ENCODE data around the gene RRP7A.

- TF ChIP-seq ATF2 (CRISPR knock-in tag; IDR thresholded peaks at IDR 0.05) (no peak), XRCC5 (optimal IDR thresholded peaks at IDR 0.05; ENCODE audit: low read length) (no peak)
Observed at GRCh38 chr22:42462016-42462415, 57.6 kb downstream of the RRP7A start.
